ENCODE results near the gene ARHGAP44.

The ARHGAP44 gene

DNA sequence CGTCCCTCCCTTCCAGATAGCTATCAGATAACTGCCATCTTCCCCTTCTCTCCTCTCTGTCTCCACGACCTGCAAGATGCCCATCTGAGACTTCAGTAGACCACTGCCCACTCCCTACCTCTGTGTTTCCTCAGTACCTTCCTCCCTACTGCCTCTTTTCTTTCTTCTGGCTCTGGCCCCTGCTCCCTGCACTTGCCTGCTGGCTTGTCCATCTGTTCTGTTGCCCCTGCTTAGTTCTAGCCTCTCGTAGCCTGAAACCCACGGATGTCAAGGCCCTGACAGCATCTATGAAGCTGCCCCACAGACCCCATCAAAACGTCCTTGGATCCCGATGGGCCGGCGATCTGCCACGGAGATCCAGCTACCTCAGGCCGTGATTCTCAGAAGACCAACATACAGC lies 175.5 kb downstream of the ARHGAP44 start:
- H3K4me3 ChIP-seq (ENCODE audit: low read depth, low read length), result no peak overlapping the region
- TF ChIP-seq, protein P1, sequence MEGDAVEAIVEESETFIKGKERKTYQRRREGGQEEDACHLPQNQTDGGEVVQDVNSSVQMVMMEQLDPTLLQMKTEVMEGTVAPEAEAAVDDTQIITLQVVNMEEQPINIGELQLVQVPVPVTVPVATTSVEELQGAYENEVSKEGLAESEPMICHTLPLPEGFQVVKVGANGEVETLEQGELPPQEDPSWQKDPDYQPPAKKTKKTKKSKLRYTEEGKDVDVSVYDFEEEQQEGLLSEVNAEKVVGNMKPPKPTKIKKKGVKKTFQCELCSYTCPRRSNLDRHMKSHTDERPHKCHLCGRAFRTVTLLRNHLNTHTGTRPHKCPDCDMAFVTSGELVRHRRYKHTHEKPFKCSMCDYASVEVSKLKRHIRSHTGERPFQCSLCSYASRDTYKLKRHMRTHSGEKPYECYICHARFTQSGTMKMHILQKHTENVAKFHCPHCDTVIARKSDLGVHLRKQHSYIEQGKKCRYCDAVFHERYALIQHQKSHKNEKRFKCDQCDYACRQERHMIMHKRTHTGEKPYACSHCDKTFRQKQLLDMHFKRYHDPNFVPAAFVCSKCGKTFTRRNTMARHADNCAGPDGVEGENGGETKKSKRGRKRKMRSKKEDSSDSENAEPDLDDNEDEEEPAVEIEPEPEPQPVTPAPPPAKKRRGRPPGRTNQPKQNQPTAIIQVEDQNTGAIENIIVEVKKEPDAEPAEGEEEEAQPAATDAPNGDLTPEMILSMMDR (IDR thresholded peaks at IDR 0.05; ENCODE audit: control insufficient read depth, extremely low read depth, insufficient read depth), result no peak
- DNase-seq (ENCODE audit: low read depth), result no peak

DNA sequence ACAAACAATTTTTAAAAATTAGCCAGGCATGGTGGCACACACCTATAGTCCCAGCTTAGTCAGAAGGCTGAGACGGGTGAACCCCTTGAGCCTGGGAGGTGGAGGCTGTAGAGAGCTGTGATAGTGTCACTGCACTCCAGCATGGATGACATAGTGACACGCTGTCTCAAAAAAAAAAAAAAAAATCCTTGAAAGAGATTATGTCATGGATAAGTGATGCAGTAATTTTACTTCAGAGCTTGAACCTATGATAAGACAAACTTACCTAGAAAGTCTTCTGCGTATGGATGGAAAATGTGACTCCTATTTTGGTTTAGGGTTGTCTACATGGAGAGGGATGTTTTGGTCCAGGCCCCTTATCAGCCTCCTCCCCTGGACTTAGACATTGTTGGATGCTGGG lies 176.7 kb downstream of the ARHGAP44 start:
- H3K4me3 ChIP-seq (ENCODE audit: low read depth, low read length), result no peak overlapping the region
- no peak for DNase-seq (ENCODE audit: low read depth)
- TF ChIP-seq, protein P1 (IDR thresholded peaks at IDR 0.05; ENCODE audit: control insufficient read depth, extremely low read depth, insufficient read depth), result no peak

- H3K4me3 ChIP-seq (ENCODE audit: low read depth, low read length), result no peak overlapping the region
- no peak for DNase-seq (ENCODE audit: low read depth)
- TF ChIP-seq, protein P1 (IDR thresholded peaks at IDR 0.05; ENCODE audit: control insufficient read depth, extremely low read depth, insufficient read depth), result no peak
Observed at GRCh38 chr17:12966413-12966812, 177.1 kb downstream of the ARHGAP44 start.

- no peak overlapping the region for H3K4me3 ChIP-seq (ENCODE audit: low read depth, low read length)
- DNase-seq (ENCODE audit: low read depth), result no peak
- TF ChIP-seq, protein P1 (IDR thresholded peaks at IDR 0.05; ENCODE audit: control insufficient read depth, extremely low read depth, insufficient read depth), result no peak
Observed at GRCh38 chr17:12967962-12968361, 178.7 kb downstream of the ARHGAP44 start.

DNA sequence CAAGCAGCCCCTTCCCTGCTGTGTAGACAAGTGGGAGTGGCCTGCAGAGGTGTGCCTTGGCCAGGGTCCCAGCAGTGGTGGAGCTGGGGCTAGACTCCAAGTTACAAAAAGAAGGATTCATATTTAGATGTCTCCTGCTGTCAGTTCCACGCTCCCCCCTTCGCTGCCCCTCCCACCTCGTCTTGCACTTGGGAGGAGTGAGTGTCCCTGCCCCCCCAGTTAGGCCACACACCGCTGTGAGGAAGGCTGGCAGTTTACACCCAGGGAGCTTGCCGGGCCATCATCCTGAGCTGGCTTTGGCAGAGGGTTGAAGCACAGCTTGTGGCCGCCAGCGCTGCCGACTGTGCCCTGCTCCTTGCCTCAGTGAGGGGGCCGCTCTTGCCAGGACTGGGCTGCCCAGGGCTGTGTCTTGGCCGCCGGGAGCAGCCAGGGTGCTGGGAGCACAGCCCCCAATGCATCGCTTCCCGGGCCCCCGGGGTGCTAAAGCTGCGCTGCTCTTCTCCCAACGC lies 184.3 kb downstream of the ARHGAP44 start:
- no peak for DNase-seq (ENCODE audit: low read depth)
- TF ChIP-seq, protein P1 (IDR thresholded peaks at IDR 0.05; ENCODE audit: control insufficient read depth, extremely low read depth, insufficient read depth), result no peak
- H3K4me3 ChIP-seq (ENCODE audit: low read depth, low read length), result no peak overlapping the region

GRCh38 chr17:12974005-12974531 lies 184.8 kb downstream of the ARHGAP44 start:
- DNase-seq (ENCODE audit: low read depth), result no peak
- H3K4me3 ChIP-seq (ENCODE audit: low read depth, low read length), result no peak overlapping the region
- TF ChIP-seq, protein P1 (IDR thresholded peaks at IDR 0.05; ENCODE audit: control insufficient read depth, extremely low read depth, insufficient read depth), result no peak
